PFSK-1 (cell line): ENCODE results near the gene DOCK4.

Experiments used
- FOXP2 ChIP-seq: optimal IDR thresholded peaks from 2 replicates; pipeline ENCODE3; 2011; ENCODE audit warnings: borderline replicate concordance, control low read depth, inconsistent platforms; ENCODE audit not compliant: insufficient read depth; ENCODE audit errors: extremely low read length, extremely low read depth
- POLR2AphosphoS5 ChIP-seq: IDR thresholded peaks from 2 replicates; pipeline ENCODE4 v1.6.1; 2012; ENCODE audit warnings: low read depth, mild to moderate bottlenecking, control low read depth, low read length, moderate library complexity
- SIN3A ChIP-seq: IDR thresholded peaks from 2 replicates; pipeline ENCODE4 v1.6.1; 2012; ENCODE audit warnings: mild to moderate bottlenecking, low read length, moderate library complexity, borderline replicate concordance; ENCODE audit not compliant: insufficient read depth
- TAF1 ChIP-seq: IDR thresholded peaks from 2 replicates; pipeline ENCODE4 v1.6.1; 2012; ENCODE audit warnings: low read length, control low read depth, borderline replicate concordance; ENCODE audit not compliant: insufficient read depth
- TF ChIP-seq, protein P1 (sequence below), 2 experiments: IDR thresholded peaks; 2 replicates each; pipeline versions ENCODE4 v1.6.1 to v1.8.0; 2011 to 2012; ENCODE audit warnings: low read depth in 2 of 2, low read length in 2 of 2, control low read depth in 1 of 2, inconsistent platforms in 1 of 2, mild to moderate bottlenecking in 1 of 2, moderate library complexity in 1 of 2; ENCODE audit not compliant: insufficient read depth in 1 of 2

DOCK4 gene

GRCh38 chr7:112176241-112176640 lies 30.0 kb downstream of the DOCK4 start:
- no peak for TF ChIP-seq TAF1
- TF ChIP-seq, protein P1, sequence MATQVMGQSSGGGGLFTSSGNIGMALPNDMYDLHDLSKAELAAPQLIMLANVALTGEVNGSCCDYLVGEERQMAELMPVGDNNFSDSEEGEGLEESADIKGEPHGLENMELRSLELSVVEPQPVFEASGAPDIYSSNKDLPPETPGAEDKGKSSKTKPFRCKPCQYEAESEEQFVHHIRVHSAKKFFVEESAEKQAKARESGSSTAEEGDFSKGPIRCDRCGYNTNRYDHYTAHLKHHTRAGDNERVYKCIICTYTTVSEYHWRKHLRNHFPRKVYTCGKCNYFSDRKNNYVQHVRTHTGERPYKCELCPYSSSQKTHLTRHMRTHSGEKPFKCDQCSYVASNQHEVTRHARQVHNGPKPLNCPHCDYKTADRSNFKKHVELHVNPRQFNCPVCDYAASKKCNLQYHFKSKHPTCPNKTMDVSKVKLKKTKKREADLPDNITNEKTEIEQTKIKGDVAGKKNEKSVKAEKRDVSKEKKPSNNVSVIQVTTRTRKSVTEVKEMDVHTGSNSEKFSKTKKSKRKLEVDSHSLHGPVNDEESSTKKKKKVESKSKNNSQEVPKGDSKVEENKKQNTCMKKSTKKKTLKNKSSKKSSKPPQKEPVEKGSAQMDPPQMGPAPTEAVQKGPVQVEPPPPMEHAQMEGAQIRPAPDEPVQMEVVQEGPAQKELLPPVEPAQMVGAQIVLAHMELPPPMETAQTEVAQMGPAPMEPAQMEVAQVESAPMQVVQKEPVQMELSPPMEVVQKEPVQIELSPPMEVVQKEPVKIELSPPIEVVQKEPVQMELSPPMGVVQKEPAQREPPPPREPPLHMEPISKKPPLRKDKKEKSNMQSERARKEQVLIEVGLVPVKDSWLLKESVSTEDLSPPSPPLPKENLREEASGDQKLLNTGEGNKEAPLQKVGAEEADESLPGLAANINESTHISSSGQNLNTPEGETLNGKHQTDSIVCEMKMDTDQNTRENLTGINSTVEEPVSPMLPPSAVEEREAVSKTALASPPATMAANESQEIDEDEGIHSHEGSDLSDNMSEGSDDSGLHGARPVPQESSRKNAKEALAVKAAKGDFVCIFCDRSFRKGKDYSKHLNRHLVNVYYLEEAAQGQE (IDR thresholded peaks at IDR 0.05; ENCODE audit: insufficient read depth in 1 of 2, low read depth in 2 of 2, low read length in 2 of 2), result no peak
- TF ChIP-seq SIN3A, result no peak
- TF ChIP-seq FOXP2, result no peak
- TF ChIP-seq POLR2AphosphoS5, result no peak

- no peak for TF ChIP-seq FOXP2
- no peak for TF ChIP-seq POLR2AphosphoS5
- no peak for TF ChIP-seq SIN3A
- TF ChIP-seq TAF1, result no peak
- TF ChIP-seq, protein P1 (IDR thresholded peaks at IDR 0.05; ENCODE audit: insufficient read depth in 1 of 2, low read depth in 2 of 2, low read length in 2 of 2), result no peak
Observed at GRCh38 chr7:112174192-112174591, 32.0 kb downstream of the DOCK4 start.

GRCh38 chr7:112173568-112173905 lies 32.7 kb downstream of the DOCK4 start:
- no peak for TF ChIP-seq SIN3A
- TF ChIP-seq FOXP2, result no peak
- TF ChIP-seq POLR2AphosphoS5, result no peak
- TF ChIP-seq, protein P1 (IDR thresholded peaks at IDR 0.05; ENCODE audit: insufficient read depth in 1 of 2, low read depth in 2 of 2, low read length in 2 of 2), result no peak
- TF ChIP-seq TAF1, result no peak

DNA sequence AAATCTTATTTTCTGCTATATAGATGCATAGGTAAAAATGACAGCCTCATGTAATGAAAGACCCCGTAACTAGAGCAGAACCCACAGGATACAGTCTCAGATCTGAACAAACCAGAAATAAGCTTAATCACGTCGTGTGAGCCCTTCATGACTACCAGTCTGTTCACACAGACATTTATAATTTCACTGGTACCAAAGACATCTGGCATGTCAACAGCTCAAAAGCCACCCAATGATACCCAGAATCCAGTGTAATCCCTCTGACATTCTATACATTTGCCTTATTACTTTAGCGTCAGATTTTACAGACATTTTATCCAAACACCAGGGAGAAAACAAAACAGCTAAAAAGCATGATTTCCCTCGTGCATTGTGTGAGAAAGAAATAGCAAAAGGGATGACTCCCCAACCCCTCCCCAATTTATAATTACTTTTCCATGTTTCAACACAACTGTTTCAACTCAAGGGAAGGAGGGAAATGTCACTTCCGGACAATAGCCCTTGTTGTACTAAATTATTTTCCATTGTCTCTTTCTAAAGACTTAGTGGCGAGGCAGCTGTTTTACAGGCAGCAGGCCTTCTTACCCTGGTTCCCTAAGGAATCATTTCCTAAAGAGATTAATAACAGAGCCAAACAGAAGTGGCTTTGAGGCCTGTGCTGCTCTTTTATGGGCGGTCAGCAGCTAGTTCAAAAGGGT lies 33.2 kb downstream of the DOCK4 start:
- TF ChIP-seq FOXP2 (no peak), POLR2AphosphoS5 (no peak)

- TF ChIP-seq, protein P1 (IDR thresholded peaks at IDR 0.05; ENCODE audit: insufficient read depth in 1 of 2, low read depth in 2 of 2, low read length in 2 of 2), result no peak
- TF ChIP-seq TAF1, result no peak
- TF ChIP-seq SIN3A, result no peak
- TF ChIP-seq FOXP2, result no peak
- no peak for TF ChIP-seq POLR2AphosphoS5
Observed at GRCh38 chr7:112171673-112172072, 34.5 kb downstream of the DOCK4 start.
